Spleen (tissue), 11 donors: ENCODE data around the gene CD248. TPM values are rescaled to one million over a fixed set of nuclear protein-coding genes. Genes with fewer than 3 reads are reported as not detected.
"Not testable (repeated sequence)": the region's sequence is repeated elsewhere in the genome, so short reads cannot be mapped to it uniquely, and the experiment has no call there.

Experiments used
- DNase-seq: peaks from one replicate; pipeline ENCODE4 v3.0.0-alpha.2; 2020
- H3K27ac ChIP-seq, 8 donors: fragments of 200-600 bp; sonication (generic) in 7 of 8; 1 replicate in 4 of 8; 2 replicates in 4 of 8; pipeline versions ENCODE4 v1.5.0 to v1.8.0; 2016 to 2021; ENCODE audit warnings: inconsistent platforms in 4 of 8, mild to moderate bottlenecking in 4 of 8, moderate library complexity in 1 of 8
- H3K27me3 ChIP-seq, 7 donors: fragments of 200-600 bp; sonication (generic) in 6 of 7; replicated peaks in 1 of 7; 1 replicate in 4 of 7; 2 replicates in 3 of 7; pipeline versions ENCODE4 v1.5.0 to v1.8.0; 2016 to 2021; ENCODE audit warnings: inconsistent platforms in 3 of 7, mild to moderate bottlenecking in 1 of 7
- H3K36me3 ChIP-seq, 6 donors: fragments of 200-600 bp; sonication (generic) in 5 of 6; 1 replicate in 4 of 6; 2 replicates in 2 of 6; pipeline versions ENCODE4 v1.5.0 to v1.8.0; 2016 to 2021; ENCODE audit warnings: inconsistent platforms in 2 of 6
- H3K4me1 ChIP-seq, 6 donors: fragments of 200-600 bp; sonication (generic) in 5 of 6; 1 replicate in 3 of 6; 2 replicates in 3 of 6; pipeline versions ENCODE4 v1.5.0 to v1.8.0; 2016 to 2021; ENCODE audit warnings: inconsistent platforms in 3 of 6
- H3K4me3 ChIP-seq, 8 donors: fragments of 200-600 bp; sonication (generic) in 7 of 8; 1 replicate in 4 of 8; 2 replicates in 4 of 8; pipeline versions ENCODE4 v1.5.0 to v1.8.0; 2016 to 2021; ENCODE audit warnings: inconsistent platforms in 4 of 8, mild to moderate bottlenecking in 4 of 8, moderate library complexity in 2 of 8
- H3K9me3 ChIP-seq, 8 donors: fragments of 200-600 bp; sonication (generic) in 7 of 8; 1 replicate in 4 of 8; 2 replicates in 4 of 8; pipeline versions ENCODE4 v1.5.0 to v1.8.0; 2016 to 2021; ENCODE audit warnings: inconsistent platforms in 4 of 8
- POLR2A ChIP-seq, 3 donors: fragments of 450-650 bp; IDR thresholded peaks; one replicate each; pipeline ENCODE4 v1.5.1; 2017; ENCODE audit warnings: antibody characterized with exemption in 3 of 3, mild to moderate bottlenecking in 1 of 3
- POLR2AphosphoS5 ChIP-seq, 3 donors: sonication (generic); formaldehyde crosslinking; IDR thresholded peaks; one replicate each; pipeline ENCODE4 v1.5.1; 2017; ENCODE audit warnings: antibody characterized with exemption in 3 of 3
- WGBS, 5 donors: extraction: QIAGEN DNeasy Blood & Tissue Kit in 3 of 5; methylation state at CpG; one replicate each; pipeline versions ENCODE4 v1.1.5 to v1.1.7; 2013 to 2018; 5-methylcytosine and 5-hydroxymethylcytosine counted together
- intact Hi-C: fragments of 100-400 bp; cut with DNase I; formaldehyde crosslinking; loops from one replicate; pipeline ENCODE4 v1.15.0; 2023; ENCODE audit warnings: low total_unique reads
- polyA plus RNA-seq, 3 donors: library from polyadenylated mRNA; stranded (reverse); fragments of 200-250 nt; gene quantifications; one replicate each; pipeline ENCODE4 v1.2.1, GENCODE V29; 2013
- total RNA-seq, 7 donors: library from RNA; depleted of rRNA in 3 of 7; stranded (reverse); fragments of >200 nt in 3 of 7; fragmentation: NEBNext Ultra II Directional in 4 of 7; extraction: Animal tissue kit (Norgen Biotek cat#: 25700) in 4 of 7; gene quantifications; one replicate each; pipeline versions ENCODE4 v1.1.0 to v1.2.1, GENCODE V29; 2016 to 2021
- TF ChIP-seq, protein P1 (sequence below), 11 experiments: fragments of 200-600 bp in 7 of 11; fragments of 450-650 bp in 4 of 11; sonication (generic) in 4 of 11; IDR thresholded peaks in 8 of 11; conservative IDR thresholded peaks in 3 of 11; 1 replicate in 7 of 11; 2 replicates in 4 of 11; pipeline versions ENCODE4 v1.4.0 to v1.8.0; 2016 to 2021; ENCODE audit warnings: antibody characterized with exemption in 11 of 11, inconsistent platforms in 4 of 11, mild to moderate bottlenecking in 1 of 11
- donor health status: healthy with polysubstance abuse.
- donor health status: DM: no; HTN: no; CAD: no; lungs with moderate emphysema.
- donor health status: DM: no; HTN: no; CAD: no.
- donor health status: Bipolar disorder and iron deficiency.
- donor health status: healthy.
- donor health status: DM: no; HTN: no; CAD: no.
- donor health status: DM: yes; HTN: yes; CAD: no.

CD248 gene
- total and polyA plus RNA-seq, 10 donors: 1.7 to 15.7 (median 4.9) TPM

DNA sequence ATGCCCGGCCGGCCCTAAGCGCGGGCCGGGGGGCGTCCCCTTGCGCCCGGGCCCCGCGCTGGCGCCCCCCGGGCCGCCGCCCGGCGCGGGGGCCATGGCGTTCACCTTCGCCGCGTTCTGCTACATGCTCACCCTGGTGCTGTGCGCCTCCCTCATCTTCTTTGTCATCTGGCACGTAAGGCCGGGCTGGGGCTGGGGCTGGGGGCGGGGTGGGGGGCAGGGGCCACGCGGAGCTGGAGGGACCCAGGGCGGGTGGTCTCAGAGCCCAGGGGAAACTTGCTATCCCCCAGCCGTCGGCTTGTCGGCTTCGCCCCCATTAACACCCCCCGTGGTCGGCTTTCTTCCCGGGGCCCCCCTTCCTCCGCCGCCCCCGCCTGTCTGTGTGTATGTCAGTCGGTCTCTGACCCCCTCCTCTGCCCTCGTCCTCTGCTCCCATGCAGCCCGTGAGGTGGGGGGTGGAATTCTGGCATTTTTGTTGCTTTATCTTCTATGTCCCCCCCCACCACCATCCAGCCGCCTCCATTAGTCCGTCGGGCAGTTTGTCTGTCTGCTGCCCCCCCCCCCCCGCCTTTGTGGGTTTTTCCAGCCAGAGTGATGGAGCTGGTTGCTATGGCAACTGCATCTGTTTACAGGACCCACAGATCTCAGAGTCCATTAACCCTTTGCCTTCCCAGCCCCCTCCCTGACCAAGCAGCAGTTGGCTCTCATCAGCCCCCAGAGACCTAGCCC, 38.3 kb downstream of the CD248 start:
- H3K9me3 ChIP-seq: no peaks in the 10 kb centered on the region
- intact Hi-C loops: no loop called here
- H3K36me3 ChIP-seq: peaks cover 0 to 39% (median 33%) of the 10 kb centered on the region in 6 donors
- peaks cover 10 to 63% (median 31%) of the 10 kb centered on the region in 6 donors for H3K4me1 ChIP-seq
- peak overlapping the region in 1 of 8 donors; percentile 69 for H3K27ac ChIP-seq
- no peak for TF ChIP-seq POLR2AphosphoS5 (IDR thresholded peaks at IDR 0.05)
- no peak for TF ChIP-seq POLR2A (IDR thresholded peaks at IDR 0.05)
- TF ChIP-seq, protein P1, sequence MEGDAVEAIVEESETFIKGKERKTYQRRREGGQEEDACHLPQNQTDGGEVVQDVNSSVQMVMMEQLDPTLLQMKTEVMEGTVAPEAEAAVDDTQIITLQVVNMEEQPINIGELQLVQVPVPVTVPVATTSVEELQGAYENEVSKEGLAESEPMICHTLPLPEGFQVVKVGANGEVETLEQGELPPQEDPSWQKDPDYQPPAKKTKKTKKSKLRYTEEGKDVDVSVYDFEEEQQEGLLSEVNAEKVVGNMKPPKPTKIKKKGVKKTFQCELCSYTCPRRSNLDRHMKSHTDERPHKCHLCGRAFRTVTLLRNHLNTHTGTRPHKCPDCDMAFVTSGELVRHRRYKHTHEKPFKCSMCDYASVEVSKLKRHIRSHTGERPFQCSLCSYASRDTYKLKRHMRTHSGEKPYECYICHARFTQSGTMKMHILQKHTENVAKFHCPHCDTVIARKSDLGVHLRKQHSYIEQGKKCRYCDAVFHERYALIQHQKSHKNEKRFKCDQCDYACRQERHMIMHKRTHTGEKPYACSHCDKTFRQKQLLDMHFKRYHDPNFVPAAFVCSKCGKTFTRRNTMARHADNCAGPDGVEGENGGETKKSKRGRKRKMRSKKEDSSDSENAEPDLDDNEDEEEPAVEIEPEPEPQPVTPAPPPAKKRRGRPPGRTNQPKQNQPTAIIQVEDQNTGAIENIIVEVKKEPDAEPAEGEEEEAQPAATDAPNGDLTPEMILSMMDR (IDR thresholded peaks at IDR 0.05 in 8 of 11, conservative IDR thresholded peaks at IDR 0.05 in 3 of 11): no peak
- 2 to 6% (median 3%) methylated on average over 30 to 45 of the region's 45 CpGs for WGBS, 5 donors
- DNase-seq: peak; percentile 77
- H3K4me3 ChIP-seq: peak overlapping the region in 2 of 8 donors; percentile 34 to 65
- H3K27me3 ChIP-seq: peaks cover 0 to 17% (median 0%) of the 10 kb centered on the region in 7 donors

DNA sequence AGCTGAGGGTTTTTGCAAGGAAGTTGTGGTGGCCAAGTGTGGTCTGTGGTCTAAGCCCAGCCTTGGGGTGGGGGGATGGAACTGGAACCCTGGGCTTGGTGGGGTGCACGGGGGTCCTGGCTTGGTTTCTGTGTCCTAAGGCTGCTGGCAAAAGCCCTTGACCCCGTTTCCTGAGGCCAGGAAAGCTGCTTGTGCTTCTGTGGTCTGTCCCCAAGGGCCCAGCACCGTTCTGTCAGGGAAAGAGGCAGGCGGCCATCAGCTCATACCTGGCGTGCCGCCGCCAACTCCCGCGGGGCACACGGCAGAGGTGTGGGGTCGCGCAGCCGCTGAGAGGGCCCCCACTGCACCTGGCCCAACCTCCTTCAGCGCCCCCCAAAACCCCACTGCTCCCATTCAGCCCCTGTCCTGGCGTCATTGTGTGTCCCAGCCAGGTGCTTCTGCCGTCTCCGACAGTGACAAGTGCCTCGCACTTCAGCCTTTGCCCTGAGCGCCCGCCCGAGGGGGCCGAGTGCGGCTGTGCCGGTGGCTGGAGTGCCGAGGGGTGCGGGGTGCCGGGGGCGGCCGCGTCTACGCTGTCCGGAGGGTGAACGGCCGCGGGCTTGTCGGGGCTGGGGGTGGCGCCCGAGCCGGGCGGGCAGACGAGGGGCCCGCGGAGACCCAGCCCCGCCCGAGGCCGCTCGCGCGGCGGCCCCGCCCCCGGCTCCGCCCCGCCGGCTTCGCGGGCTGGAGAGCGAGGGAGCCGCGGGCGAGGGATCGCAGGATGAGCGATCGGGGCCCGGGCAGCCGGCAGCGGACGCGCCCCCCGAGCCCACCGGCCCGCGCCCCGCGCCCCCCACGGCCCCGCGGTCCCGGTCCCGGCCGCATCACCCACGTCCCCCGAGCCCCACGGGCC, 39.1 kb downstream of the CD248 start, which contains the start of gene CNIH2:
Gene CNIH2, plus strand, starts transcription at position 705 of the 892 bp plus-strand sequence. CDS start 282 bp downstream, outside the sequence.
- no peak for TF ChIP-seq POLR2A (IDR thresholded peaks at IDR 0.05)
- TF ChIP-seq, protein P1 (IDR thresholded peaks at IDR 0.05 in 8 of 11, conservative IDR thresholded peaks at IDR 0.05 in 3 of 11): no peak
- peak in 2 of 3 donors; percentile 60 to 75 for TF ChIP-seq POLR2AphosphoS5 (IDR thresholded peaks at IDR 0.05)
- Histone ChIP-seq H3K27ac (peak within 1 kb of the TSS in 5 of 8 donors; percentile 18 to 69 (median 51)), H3K4me3 (peak within 1 kb of the TSS in 7 of 8 donors; percentile 11 to 65 (median 33)), H3K4me1 (peaks cover 10 to 63% (median 30%) of the 10 kb centered on the region in 6 donors), H3K9me3 (no peaks in the 10 kb centered on the region), H3K27me3 (peaks cover 0 to 17% (median 0%) of the 10 kb centered on the region in 7 donors), H3K36me3 (peaks cover 0 to 45% (median 41%) of the 10 kb centered on the region in 6 donors)
- intact Hi-C loops: no loop called here
- 3 to 11% (median 5%) methylated on average over 13 to 84 of the region's 84 CpGs for whole genome bisulfite sequencing, 5 donors
- DNase-seq: peak; percentile 86

DNA sequence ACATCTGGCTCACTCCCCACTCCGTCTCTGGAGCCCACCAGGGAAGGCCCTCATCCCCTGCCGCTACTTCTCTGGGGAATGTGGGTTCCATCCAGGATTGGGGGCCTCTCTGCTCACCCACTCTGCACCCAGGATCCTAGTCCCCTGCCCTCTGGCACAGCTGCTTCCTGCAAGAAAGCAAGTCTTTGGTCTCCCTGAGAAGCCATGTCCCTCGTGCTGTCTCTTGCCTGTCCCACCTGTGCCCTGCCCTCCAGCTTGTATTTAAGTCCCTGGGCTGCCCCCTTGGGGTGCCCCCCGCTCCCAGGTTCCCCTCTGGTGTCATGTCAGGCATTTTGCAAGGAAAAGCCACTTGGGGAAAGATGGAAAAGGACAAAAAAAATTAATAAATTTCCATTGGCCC, 39.8 kb downstream of the CD248 start:
- Histone ChIP-seq H3K4me1 (peaks cover 7 to 63% (median 30%) of the 10 kb centered on the region in 6 donors), H3K36me3 (peaks cover 0 to 52% (median 47%) of the 10 kb centered on the region in 6 donors), H3K27me3 (peaks cover 0 to 17% (median 0%) of the 10 kb centered on the region in 7 donors), H3K27ac (peak overlapping the region in 1 of 8 donors; percentile 66)
- intact Hi-C loops, H3K9me3 ChIP-seq, H3K4me3 ChIP-seq: not testable (repeated sequence)
- WGBS, 5 donors: 40 to 55% (median 49%) methylated on average over 4 of the region's 4 CpGs
- DNase-seq: peak; percentile 67

DNA sequence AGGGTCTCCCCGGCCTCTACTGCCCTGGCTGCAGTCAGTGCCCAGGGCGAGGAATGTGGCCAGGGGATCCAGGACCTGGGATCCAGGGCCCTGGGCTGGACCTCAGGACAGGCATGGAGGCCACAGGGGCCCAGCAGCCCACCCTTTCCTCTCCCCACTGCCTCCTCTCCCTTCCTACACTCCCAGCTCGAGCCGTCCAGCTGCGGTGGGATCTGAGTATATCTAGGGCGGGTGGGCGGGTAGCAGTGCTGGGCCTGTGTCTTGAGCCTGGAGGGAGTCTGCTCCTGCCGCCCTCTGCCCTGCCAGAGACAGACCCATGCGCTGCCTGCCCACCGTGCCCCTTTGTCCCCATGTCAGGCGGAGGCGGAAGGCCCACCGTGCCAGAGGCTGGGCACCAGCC, 40.2 kb downstream of the CD248 start:
- Histone ChIP-seq H3K4me1 (peaks cover 5 to 63% (median 29%) of the 10 kb centered on the region in 6 donors), H3K27me3 (peaks cover 0 to 17% (median 0%) of the 10 kb centered on the region in 7 donors), H3K36me3 (peaks cover 0 to 56% (median 52%) of the 10 kb centered on the region in 6 donors)
- peak in 1 of 3 donors; percentile 35 for TF ChIP-seq POLR2AphosphoS5 (IDR thresholded peaks at IDR 0.05)
- WGBS, 5 donors: 81 to 90% (median 84%) methylated on average over 11 to 13 of the region's 13 CpGs
- H3K9me3 ChIP-seq, H3K27ac ChIP-seq, intact Hi-C loops, H3K4me3 ChIP-seq: not testable (repeated sequence)
- peak; percentile 70 for DNase-seq
